GM21515 (cell line): Measurements from ENCODE around the gene ZNF580.

Experiments
- ATAC-seq: cut with Tn5 transposase; IDR thresholded peaks from one replicate; pipeline ENCODE4 v1.9.1; 2021; ENCODE audit not compliant: unreplicated experiment

ZNF580 gene

GRCh38 chr19:55644842-55645511 lies 4.2 kb downstream of the ZNF580 start:
- no peak for ATAC-seq

GRCh38 chr19:55645512-55645881 lies 4.7 kb downstream of the ZNF580 start:
- no peak for ATAC-seq

GRCh38 chr19:55646889-55647731 lies 6.3 kb downstream of the ZNF580 start:
- ATAC-seq: no peak

GRCh38 chr19:55647732-55648584 lies 7.2 kb downstream of the ZNF580 start, which contains the start of gene CCDC106:
TSS of gene CCDC106 (plus strand) at chr19:55648212. CDS start at chr19:55649047, 835 bp downstream.
- no peak for ATAC-seq

GRCh38 chr19:55648585-55649267 lies 7.9 kb downstream of the ZNF580 start:
- ATAC-seq: no peak

- no peak for ATAC-seq
Measured at GRCh38 chr19:55649268-55650125, 8.7 kb downstream of the ZNF580 start.

GRCh38 chr19:55650126-55650557 lies 9.3 kb downstream of the ZNF580 start:
- no peak for ATAC-seq

- ATAC-seq: no peak
Measured at GRCh38 chr19:55650602-55651230, 9.9 kb downstream of the ZNF580 start.

GRCh38 chr19:55651236-55651635 lies 10.4 kb downstream of the ZNF580 start:
- no peak for ATAC-seq

GRCh38 chr19:55652311-55653128 lies 11.7 kb downstream of the ZNF580 start:
- ATAC-seq: no peak

- ATAC-seq: peak; percentile 34
Measured at GRCh38 chr19:55653651-55654322, 13.0 kb downstream of the ZNF580 start.

GRCh38 chr19:55654323-55654867 lies 13.6 kb downstream of the ZNF580 start:
- peak; percentile 60 for ATAC-seq

- peak; percentile 30 for ATAC-seq
Measured at GRCh38 chr19:55654868-55655647, 14.3 kb downstream of the ZNF580 start, which contains the start of gene U2AF2. TSS of gene U2AF2 (plus strand) at chr19:55655035. CDS start at chr19:55655105, 70 bp downstream.

GRCh38 chr19:55655648-55656040 lies 14.8 kb downstream of the ZNF580 start:
- ATAC-seq: no peak

- ATAC-seq: no peak
Measured at GRCh38 chr19:55656552-55656951, 15.8 kb downstream of the ZNF580 start.

- ATAC-seq: no peak
Measured at GRCh38 chr19:55656988-55657747, 16.4 kb downstream of the ZNF580 start.
